Purkinje cell (primary cell): ENCODE measurements around the gene PPM1L. TPM values are rescaled to one million over a fixed set of nuclear protein-coding genes. Genes with fewer than 3 reads are reported as not detected.

Experiments
- polyA plus RNA-seq: library from polyadenylated mRNA; unstranded; fragments of >200 nt; fragmentation: Nextera tagmentation; gene quantifications from 2 replicates; pipeline ENCODE4 v1.2.1, GENCODE V29; 2014

PPM1L gene
- polyA plus RNA-seq = 20.3 and 23.6 TPM in 2 replicates

GRCh38 chr3:160755776-160756304 is at the start of gene PPM1L:
Gene PPM1L, plus strand, starts transcription at chr3:160756231.

GRCh38 chr3:161104561-161105551 is 348.8 kb downstream of the PPM1L start, which contains the start of gene B3GALNT1:
Gene B3GALNT1, minus strand, starts transcription at chr3:161105349. Its CDS starts 18,595 bp downstream, at chr3:161086754.

Other genes starting within 250 kb of the PPM1L start
- gene KPNA4, start 190.7 kb upstream of the PPM1L start, polyA plus RNA-seq = 35.0 and 36.1 TPM in 2 replicates
- gene ARL14, start 79.1 kb upstream of the PPM1L start, polyA plus RNA-seq = 0.26 TPM in 1 of 2 replicates, not detected in the other